ENCODE measurements around the gene GUK1.
"Not testable (repeated sequence)": the region's sequence is repeated elsewhere in the genome, so short reads cannot be mapped to it uniquely, and the experiment has no call there.

The GUK1 gene

GRCh38 chr1:228176461-228177182 lies 36.5 kb downstream of the GUK1 start:
- DNase-seq (ENCODE audit: low read depth, low spot score), result no peak

DNA sequence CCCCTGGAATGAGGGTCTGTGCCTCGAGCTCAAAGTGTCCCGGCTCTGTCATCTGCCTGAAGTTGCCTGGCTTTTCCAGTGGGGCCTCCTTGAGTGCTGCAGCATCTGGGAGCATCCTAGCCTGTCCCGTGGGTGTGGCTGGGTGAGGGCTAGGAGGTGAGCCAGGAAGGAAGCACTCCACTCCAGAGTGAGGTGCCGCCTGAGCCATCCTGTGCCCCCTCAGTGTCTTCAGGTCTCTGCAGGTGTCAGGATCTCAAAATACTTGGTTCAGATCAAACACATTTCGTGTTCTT lies 37.0 kb downstream of the GUK1 start:
- no peak for DNase-seq (ENCODE audit: low read depth, low spot score)

DNA sequence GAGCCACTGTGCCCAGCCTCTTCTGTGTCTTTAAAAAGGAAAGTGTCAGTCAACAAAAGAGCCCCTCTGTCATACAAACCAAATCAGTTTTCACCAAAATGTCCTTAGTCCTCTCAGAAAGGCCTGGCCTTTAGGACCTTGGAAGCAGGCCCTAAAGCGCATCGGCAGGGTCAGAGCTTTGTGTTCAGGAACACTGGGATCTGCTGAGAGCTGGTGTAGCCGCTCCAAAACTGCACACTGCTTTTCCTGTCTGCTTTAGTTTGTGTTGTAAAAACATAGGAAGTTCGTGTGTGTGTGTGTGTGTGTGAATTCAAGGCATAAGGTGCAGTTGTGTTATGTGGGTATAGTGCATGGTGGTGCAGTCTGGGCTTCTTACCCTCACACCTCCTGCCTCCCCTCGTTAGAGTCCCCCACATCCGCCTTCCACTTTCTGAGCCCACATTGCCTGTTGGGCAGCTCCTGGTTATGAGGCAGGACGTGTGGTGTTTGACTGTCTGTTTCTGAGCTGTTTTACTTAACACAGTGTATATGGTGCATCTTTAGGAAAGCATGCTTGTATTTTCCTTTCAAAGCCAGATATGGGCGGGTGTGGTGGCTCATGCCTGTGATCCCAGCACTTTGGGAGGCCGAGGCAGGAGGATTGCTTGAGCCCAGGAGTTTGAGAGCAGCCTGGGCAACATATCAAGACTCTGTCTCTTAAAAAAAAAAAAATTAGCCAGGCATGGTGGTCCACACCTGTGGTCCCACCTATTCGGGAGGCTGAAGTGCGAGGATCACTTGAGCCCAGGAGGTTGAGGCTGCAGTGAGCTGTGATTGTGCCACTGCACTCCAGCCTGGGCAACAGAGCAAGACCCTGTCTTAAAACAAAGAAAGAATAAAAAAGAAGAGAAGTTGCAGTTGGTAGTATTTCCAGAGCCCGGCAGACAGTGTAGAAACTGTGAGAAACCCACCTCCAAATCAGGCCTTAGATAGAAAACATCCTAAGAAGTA lies 37.9 kb downstream of the GUK1 start:
- DNase-seq (ENCODE audit: low read depth, low spot score), result no peak

DNA sequence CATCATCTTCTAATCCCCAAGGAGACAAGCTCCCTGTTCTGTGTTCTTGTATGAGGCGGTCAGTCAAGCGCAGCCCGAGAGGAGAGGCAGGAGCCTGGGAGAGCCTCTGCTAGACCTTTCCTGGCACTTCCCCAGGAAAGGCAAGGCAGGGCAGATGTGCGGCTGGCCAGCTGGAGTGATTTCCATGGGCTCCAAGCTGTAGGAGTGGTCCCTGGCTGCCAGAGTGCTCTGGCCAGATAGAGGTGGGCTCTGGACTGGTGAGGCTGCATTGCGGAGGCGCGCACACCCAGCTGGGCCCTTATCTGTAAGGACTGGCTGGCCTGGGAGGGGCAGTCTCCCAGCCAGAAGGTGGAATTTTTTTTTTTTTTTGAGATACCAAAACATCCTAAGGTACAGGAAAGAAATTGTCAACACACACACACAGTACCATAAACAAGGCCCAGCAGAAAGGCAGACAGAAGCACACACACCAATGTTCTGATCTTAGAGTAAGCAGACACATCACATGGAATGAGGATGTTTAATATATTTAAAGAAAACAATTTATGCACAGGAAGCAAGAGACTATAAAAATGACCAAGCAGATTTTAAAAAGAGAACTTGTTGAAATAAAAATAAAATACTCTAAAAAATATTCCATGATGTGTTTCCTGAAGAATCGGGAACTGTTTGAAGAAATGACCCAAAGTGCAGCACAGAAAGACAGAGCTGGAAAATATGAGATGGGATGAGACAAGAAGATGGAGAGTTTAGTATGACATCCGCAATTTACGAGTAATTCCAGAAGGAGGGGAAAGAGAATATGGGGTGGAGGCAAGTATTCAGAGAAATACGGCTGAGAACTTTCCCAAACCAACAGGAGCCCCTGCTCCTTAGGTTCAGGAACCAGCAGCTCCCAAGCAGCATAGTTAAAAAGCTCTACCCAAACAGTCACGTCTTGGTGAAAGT lies 38.9 kb downstream of the GUK1 start:
- DNase-seq (ENCODE audit: low read depth, low spot score), result no peak

DNA sequence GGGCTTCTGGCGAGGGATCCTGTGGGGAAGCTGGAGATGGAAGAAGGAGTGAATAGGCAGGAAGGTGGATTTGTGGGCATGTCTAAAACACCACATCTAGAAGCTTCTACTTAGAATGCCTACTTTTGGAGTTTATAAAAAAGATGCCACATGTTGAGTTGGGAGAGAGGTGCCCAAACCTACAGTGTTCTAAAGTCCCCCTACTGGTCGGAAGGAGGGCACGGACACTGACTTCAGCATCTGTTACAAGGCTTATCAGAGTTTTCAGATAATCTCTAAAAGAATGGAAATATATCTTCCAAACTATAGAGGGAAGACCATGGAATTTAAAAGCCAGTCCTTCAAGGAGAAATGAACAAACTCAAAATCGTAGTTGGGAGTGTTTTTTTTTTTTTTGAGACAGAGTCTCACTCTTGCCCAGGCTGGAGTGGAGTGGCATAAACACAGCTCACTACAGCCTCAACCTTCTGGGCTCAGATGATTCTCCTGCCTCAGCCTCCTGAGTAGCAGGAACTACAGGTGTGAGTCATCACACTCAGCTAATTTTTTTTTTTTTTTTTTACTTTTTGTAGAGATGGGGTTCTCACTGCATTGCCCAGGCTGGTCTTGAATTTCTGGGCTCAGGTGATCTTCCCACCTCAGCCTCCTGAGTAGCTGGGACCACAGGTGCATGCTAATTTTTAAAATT lies 40.3 kb downstream of the GUK1 start:
- DNase-seq (ENCODE audit: low read depth, low spot score), result no peak

- DNase-seq (ENCODE audit: low read depth, low spot score), result no peak
These were observed 41.0 kb downstream of the GUK1 start for GRCh38 chr1:228180959-228181644.

- no peak for DNase-seq (ENCODE audit: low read depth, low spot score)
These were observed 41.6 kb downstream of the GUK1 start for GRCh38 chr1:228181645-228182034.

DNA sequence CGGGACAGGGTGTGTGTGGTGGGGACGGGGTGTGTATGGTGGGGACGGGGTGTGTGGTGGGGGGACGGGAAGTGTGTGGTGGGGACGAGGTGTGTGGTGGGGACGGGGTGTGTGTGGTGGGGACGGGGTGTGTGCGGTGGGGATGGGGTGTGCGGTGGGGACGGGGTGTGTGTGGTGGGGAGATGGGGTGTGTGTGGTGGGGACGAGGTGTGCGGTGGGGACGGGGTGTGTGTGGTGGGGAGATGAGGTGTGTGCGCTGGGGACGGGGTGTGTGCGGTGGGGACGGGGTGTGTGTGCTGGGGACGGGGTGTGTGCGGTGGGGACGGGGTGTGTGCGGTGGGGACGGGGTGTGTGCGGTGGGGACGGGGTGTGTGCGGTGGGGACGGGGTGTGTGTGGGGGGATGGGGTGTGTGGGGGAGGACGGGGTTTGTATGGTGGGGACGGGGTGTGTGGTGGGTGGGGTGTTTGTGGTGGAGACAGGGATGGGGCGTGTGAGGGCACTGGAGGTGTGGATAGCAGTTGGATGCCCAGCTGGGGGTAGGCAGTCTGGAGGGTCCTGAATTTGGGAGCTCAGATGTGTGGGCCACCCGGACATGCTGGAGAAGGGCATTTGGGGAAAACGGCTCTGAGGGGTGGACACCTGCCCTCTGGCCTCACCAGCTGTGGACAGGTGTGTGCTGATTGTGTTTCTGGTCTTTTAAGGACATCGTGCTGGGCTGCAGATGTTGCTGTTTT lies 42.4 kb downstream of the GUK1 start:
- DNase-seq (ENCODE audit: low read depth, low spot score), result no peak

- no peak for DNase-seq (ENCODE audit: low read depth, low spot score)
These were observed 44.1 kb downstream of the GUK1 start for GRCh38 chr1:228184152-228184551.

- no peak for DNase-seq (ENCODE audit: low read depth, low spot score)
These were observed 45.5 kb downstream of the GUK1 start for GRCh38 chr1:228185641-228185965.

GRCh38 chr1:228188249-228188648 lies 48.2 kb downstream of the GUK1 start:
- DNase-seq (ENCODE audit: low read depth, low spot score), result not testable (repeated sequence)

GRCh38 chr1:228190182-228190581 lies 50.1 kb downstream of the GUK1 start:
- DNase-seq (ENCODE audit: low read depth, low spot score), result no peak

DNA sequence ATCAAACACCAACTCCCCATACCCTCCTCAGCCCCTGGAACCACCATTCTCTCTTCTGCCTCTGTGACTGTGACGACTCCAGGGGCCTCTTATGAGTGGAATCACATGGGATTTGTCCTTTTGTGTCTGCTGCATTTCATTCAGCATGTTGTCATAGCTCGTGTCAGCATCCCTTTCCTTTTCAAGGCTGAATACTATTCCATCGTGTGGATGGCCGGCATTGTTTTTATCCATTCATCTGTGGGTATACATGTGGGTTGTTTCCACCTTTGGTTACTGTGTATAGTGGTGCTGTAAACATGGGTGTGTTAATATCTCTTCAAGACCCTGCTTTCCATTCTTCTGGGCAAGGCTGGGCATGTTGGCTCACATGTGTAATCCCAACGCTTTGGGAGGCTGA lies 50.7 kb downstream of the GUK1 start:
- DNase-seq (ENCODE audit: low read depth, low spot score), result no peak

GRCh38 chr1:228194436-228194835 lies 54.4 kb downstream of the GUK1 start:
- no peak for DNase-seq (ENCODE audit: low read depth, low spot score)

DNA sequence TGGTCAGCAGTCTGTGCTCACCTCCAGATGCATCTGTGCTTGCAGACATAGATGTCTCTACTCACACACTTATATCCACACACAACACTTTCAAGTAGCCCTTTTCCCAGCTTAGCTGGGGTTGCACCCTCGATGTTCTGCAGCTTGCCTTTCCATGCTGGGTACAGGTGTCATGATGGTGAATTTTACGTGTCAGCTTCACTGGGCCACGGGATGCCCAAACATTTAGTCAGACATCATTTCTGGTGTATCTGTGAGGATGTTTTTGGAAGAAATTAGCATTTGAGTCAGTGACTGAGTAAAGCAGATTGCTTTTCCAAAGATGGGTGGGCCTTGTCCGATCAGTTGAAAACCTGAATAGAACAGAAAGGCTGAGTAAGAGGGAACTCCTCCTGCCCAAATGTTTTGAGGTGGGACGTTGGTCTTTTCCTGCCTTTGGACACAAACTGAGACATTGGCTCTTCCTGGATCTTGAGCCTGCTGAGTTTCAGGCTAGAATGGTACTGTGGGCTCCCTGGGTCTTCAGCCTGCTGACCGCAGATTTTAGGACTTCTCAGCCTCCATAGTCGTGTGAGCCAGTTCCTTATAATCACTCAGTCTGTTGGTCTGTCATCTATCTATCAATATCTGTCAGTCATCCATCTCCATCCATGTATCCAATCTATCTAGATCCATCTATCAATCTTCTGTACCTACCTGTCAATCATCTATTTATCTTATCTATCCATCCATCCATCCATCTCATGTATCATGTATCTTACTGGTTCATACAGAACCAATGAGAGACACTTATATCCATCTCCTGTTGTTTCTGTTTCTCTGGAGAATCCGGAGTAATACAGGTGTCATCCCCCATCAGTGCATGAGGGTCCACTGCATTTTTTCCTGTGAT lies 55.1 kb downstream of the GUK1 start:
- DNase-seq (ENCODE audit: low read depth, low spot score), result no peak

DNA sequence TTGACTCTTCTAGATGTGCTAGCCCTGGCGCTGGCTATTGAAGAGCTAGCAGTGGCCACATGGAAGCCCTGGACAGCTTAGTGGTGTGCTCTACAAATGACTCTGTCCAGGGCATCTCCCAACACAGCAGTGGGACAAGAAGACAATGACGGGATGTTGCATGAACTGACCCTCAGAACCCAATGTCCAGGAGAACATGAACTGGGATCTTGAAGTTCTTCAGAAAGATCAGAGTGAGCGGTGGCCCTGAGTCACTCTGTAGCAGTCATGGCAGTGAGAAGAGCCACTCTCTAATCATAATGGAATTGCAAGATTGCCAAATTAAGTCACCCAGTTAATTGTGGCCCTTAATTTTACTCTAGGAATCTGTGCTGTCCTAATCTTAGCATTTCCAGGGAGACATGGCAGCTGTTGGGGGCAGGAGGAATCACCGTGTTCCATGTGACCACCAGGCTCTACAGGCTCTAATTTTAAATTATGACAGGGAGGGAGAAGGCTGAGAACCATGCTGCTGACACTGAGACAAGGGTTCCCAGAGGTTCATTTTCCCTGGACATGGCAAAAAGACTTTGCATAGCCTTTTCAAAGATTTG lies 57.6 kb downstream of the GUK1 start:
- no peak for DNase-seq (ENCODE audit: low read depth, low spot score)
